HepG2 (cell line): ENCODE measurements around the gene WDR76. TPM values are rescaled to one million over a fixed set of nuclear protein-coding genes. Genes with fewer than 3 reads are reported as not detected.

Source experiments
- CERS6 ChIP-seq: sonication (generic); formaldehyde crosslinking; IDR thresholded peaks from 2 replicates; pipeline ENCODE4 v1.5.0; 2020; ENCODE audit warnings: missing genetic modification reagents
- HHEX ChIP-seq: IDR thresholded peaks from 2 replicates; pipeline ENCODE4 v1.6.1; 2016; ENCODE audit warnings: control low read depth
- HOXA7 ChIP-seq: sonication (generic); formaldehyde crosslinking; IDR thresholded peaks from 2 replicates; pipeline ENCODE4 v1.8.1; 2022; ENCODE audit warnings: mild to moderate bottlenecking, missing genetic modification reagents, moderate library complexity
- MIER2 ChIP-seq: IDR thresholded peaks from 2 replicates; pipeline ENCODE4 v1.6.1; 2016; ENCODE audit warnings: missing biosample characterization, missing genetic modification reagents
- MTERF4 ChIP-seq: sonication (generic); formaldehyde crosslinking; IDR thresholded peaks from 2 replicates; pipeline ENCODE4 v1.8.0; 2023; ENCODE audit warnings: mild to moderate bottlenecking, missing genetic modification reagents
- NR3C1 ChIP-seq: sonication (generic); formaldehyde crosslinking; IDR thresholded peaks from 2 replicates; pipeline ENCODE4 v1.4.0; 2020; ENCODE audit warnings: missing genetic modification reagents
- SIX4 ChIP-seq: sonication (generic); formaldehyde crosslinking; IDR thresholded peaks from 2 replicates; pipeline ENCODE4 v1.4.0; 2020; ENCODE audit warnings: missing genetic modification reagents
- SKIL ChIP-seq: sonication (generic); formaldehyde crosslinking; IDR thresholded peaks from 2 replicates; pipeline ENCODE4 v1.8.0; 2022; ENCODE audit warnings: missing genetic modification reagents, mild to moderate bottlenecking, moderate library complexity, borderline replicate concordance
- TBX2 ChIP-seq: sonication (generic); formaldehyde crosslinking; IDR thresholded peaks from 2 replicates; pipeline ENCODE4 v1.5.0; 2020; ENCODE audit warnings: missing genetic modification reagents, mild to moderate bottlenecking, borderline replicate concordance
- U2AF1 ChIP-seq: fragments of 200-400 bp; formaldehyde crosslinking; optimal IDR thresholded peaks from 2 replicates; pipeline ENCODE3; 2017; ENCODE audit warnings: mild to moderate bottlenecking, low read depth, low read length
- ZFP62 ChIP-seq: sonication (generic); formaldehyde crosslinking; IDR thresholded peaks from 2 replicates; pipeline ENCODE4 v1.4.0; 2020; ENCODE audit warnings: missing genetic modification reagents
- ZNF235 ChIP-seq: sonication (generic); formaldehyde crosslinking; IDR thresholded peaks from 2 replicates; pipeline ENCODE4 v1.8.1; 2023; ENCODE audit warnings: mild to moderate bottlenecking, missing genetic modification reagents, borderline replicate concordance
- ZNF329 ChIP-seq: sonication (generic); formaldehyde crosslinking; IDR thresholded peaks from 2 replicates; pipeline ENCODE4 v1.9.0; 2021; ENCODE audit warnings: low read depth, mild to moderate bottlenecking, missing genetic modification reagents
- ZNF441 ChIP-seq: sonication (generic); formaldehyde crosslinking; IDR thresholded peaks from 2 replicates; pipeline ENCODE4 v1.7.0; 2021; ENCODE audit warnings: missing genetic modification reagents, borderline replicate concordance
- ZSCAN25 ChIP-seq: sonication (generic); formaldehyde crosslinking; IDR thresholded peaks from 2 replicates; pipeline ENCODE4 v1.8.0; 2022; ENCODE audit warnings: mild to moderate bottlenecking, missing genetic modification reagents
- polyA plus RNA-seq, 8 experiments: library from polyadenylated mRNA; depleted of rRNA in 3 of 8; stranded (reverse) in 7 of 8; unstranded in 1 of 8; fragments of >200 nt; fragmentation: Illumina TruSeq in 4 of 8; extraction: Trizol in 4 of 8; gene quantifications; 2 replicates each; pipeline versions ENCODE4 v1.2.1 to v1.2.3, GENCODE V29; 2011 to 2016; ENCODE audit warnings: low read depth in 4 of 8, missing spikeins in 1 of 8, mixed read lengths in 1 of 8; ENCODE audit not compliant: insufficient read depth in 1 of 8
- total RNA-seq, 5 experiments: library from RNA; depleted of rRNA; stranded (reverse); fragments of >200 nt; fragmentation: Illumina TruSeq; extraction: Trizol; gene quantifications; 2 replicates each; pipeline ENCODE4 v1.2.3, GENCODE V29; 2016; ENCODE audit warnings: low read depth in 1 of 5
- TF ChIP-seq, protein P1 (sequence below): sonication (generic); formaldehyde crosslinking; IDR thresholded peaks from 2 replicates; pipeline ENCODE4; 2020; ENCODE audit warnings: missing genetic modification reagents, mild to moderate bottlenecking, borderline replicate concordance
- TF ChIP-seq, protein P2 (sequence below): sonication (generic); formaldehyde crosslinking; IDR thresholded peaks from 2 replicates; pipeline ENCODE4 v1.4.0; 2020; ENCODE audit warnings: missing genetic modification reagents, mild to moderate bottlenecking, borderline replicate concordance

Gene WDR76
- total and polyA plus RNA-seq, 2 of the 13 experiments (the other 11 are each of a cell fraction or from before 2014, with no cell fraction given): 1.1 to 9.7 TPM

DNA sequence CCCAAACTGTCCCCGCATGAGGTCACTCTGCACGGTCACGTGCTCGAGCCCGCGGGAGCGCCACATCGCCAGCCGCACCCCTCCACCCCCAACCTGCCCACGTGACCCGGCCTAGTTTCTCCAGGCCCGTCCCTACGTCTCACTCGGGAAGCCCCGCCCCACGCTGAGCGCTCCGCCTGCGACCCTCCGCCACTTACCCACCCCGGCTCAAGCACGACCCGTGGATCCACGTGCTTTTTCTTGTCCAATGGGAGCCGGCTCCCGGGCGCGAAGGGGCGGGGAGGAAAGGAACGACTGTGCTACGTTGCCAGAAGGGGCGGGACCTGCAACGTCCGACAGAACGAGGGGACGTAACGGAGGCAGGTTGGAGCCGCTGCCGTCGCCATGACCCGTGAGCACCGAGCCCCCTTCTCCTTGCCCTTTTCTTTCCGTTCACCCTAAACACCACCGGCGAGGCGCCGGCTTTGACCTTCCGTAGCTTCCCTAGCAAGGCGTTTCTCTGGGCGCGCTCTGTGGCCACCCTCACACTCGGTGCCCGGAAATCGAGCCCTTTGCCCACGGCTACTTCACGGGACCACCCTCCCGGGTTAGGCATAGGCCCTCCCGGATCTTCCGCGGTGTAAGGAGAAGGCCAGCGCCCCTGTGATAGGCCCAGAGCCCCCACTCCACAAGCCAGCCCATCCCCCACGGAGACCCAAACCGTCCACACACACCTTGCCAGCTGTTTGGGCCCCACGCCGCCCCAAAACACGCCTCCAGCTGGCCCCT, 34.6 kb upstream of the WDR76 start, which contains the start of gene SERF2 (continued):
- TF ChIP-seq ZNF441 (CRISPR knock-in tag): no peak; the same call in 1 of the 2 replicates
- TF ChIP-seq, protein P1, sequence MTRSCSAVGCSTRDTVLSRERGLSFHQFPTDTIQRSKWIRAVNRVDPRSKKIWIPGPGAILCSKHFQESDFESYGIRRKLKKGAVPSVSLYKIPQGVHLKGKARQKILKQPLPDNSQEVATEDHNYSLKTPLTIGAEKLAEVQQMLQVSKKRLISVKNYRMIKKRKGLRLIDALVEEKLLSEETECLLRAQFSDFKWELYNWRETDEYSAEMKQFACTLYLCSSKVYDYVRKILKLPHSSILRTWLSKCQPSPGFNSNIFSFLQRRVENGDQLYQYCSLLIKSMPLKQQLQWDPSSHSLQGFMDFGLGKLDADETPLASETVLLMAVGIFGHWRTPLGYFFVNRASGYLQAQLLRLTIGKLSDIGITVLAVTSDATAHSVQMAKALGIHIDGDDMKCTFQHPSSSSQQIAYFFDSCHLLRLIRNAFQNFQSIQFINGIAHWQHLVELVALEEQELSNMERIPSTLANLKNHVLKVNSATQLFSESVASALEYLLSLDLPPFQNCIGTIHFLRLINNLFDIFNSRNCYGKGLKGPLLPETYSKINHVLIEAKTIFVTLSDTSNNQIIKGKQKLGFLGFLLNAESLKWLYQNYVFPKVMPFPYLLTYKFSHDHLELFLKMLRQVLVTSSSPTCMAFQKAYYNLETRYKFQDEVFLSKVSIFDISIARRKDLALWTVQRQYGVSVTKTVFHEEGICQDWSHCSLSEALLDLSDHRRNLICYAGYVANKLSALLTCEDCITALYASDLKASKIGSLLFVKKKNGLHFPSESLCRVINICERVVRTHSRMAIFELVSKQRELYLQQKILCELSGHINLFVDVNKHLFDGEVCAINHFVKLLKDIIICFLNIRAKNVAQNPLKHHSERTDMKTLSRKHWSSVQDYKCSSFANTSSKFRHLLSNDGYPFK (CRISPR knock-in tag): peak; percentile 81; the same call in 1 of the 2 replicates
- TF ChIP-seq SKIL (CRISPR knock-in tag): no peak
- TF ChIP-seq ZFP62 (CRISPR knock-in tag): no peak
- no peak; the same call in 1 of the 2 replicates for TF ChIP-seq SIX4 (CRISPR knock-in tag)
- TF ChIP-seq U2AF1: no peak
- no peak for TF ChIP-seq MTERF4 (CRISPR knock-in tag)
- no peak for TF ChIP-seq NR3C1 (CRISPR knock-in tag)
- no peak for TF ChIP-seq CERS6 (CRISPR knock-in tag)
- TF ChIP-seq MIER2: no peak
- TF ChIP-seq ZNF235 (CRISPR knock-in tag): peak; percentile 73; the same call in 1 of the 2 replicates
- no peak for TF ChIP-seq HHEX (CRISPR knock-in tag)
- peak; percentile 90; the same call in 1 of the 2 replicates for TF ChIP-seq ZSCAN25
- TF ChIP-seq, protein P2, sequence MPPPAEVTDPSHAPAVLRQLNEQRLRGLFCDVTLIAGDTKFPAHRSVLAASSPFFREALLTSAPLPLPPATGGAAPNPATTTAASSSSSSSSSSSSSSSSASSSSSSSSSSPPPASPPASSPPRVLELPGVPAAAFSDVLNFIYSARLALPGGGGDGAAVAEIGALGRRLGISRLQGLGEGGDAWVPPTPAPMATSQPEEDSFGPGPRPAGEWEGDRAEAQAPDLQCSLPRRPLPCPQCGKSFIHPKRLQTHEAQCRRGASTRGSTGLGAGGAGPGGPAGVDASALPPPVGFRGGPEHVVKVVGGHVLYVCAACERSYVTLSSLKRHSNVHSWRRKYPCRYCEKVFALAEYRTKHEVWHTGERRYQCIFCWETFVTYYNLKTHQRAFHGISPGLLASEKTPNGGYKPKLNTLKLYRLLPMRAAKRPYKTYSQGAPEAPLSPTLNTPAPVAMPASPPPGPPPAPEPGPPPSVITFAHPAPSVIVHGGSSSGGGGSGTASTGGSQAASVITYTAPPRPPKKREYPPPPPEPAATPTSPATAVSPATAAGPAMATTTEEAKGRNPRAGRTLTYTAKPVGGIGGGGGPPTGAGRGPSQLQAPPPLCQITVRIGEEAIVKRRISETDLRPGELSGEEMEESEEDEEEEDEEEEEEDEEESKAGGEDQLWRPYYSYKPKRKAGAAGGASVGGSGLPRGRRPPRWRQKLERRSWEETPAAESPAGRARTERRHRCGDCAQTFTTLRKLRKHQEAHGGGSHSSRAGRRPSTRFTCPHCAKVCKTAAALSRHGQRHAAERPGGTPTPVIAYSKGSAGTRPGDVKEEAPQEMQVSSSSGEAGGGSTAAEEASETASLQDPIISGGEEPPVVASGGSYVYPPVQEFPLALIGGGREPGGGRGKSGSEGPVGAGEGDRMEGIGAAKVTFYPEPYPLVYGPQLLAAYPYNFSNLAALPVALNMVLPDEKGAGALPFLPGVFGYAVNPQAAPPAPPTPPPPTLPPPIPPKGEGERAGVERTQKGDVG: no peak
- TF ChIP-seq ZNF329 (CRISPR knock-in tag): no peak
- TF ChIP-seq HOXA7 (CRISPR knock-in tag): no peak
- peak; percentile 81 for TF ChIP-seq TBX2 (CRISPR knock-in tag)
